ENCODE data around the gene RNF208. TPM values are rescaled to one million over a fixed set of nuclear protein-coding genes. Genes with fewer than 3 reads are reported as not detected.

RNF208 gene
- total and polyA plus RNA-seq, 9 of the 15 experiments (the other 6 are each of a cell fraction or from before 2014, with no cell fraction given), result 0.15 to 6.9 (median 0.50) TPM; not detected in 2

DNA sequence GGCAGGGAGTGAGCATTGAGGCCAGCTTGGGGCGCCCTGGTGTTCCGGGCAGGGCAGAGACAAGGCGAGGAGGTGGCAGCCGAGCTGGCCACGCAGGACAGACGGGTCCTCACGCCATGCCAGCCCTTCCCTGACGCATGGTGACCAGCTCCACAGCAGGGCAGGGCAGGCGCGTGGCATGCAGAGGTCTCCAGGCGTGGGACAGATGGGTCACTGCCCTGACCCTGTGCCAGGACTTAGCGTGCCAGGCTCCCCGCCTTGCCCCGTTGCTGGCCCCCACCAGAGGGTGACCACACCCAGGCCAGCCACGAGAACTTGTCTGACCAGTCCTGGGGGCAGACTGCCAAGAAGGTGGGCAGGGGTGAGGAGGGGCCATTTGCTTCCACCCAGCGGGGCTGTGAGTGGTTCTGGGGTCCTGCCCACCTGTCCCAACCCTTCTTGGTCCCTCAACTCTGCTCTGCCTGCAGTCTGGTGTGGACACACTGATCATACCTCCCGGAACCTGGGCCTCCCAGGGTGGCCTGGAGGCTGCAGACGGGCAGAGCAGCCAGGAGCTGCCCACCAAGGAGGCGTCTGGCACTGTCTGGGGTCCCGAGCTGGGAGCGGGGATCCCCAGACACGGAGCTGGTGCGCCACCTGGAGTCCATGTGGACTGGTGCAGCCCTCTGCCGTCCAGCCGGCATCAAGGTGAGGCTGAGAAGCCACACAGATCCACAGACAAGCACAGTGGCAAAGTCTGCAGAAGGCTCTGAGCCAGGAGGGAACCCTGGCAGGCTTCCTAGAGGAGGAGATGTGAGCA lies 5.2 kb upstream of the RNF208 start, which contains the start of gene RNF224 (continued):
- TF ChIP-seq, protein P1, sequence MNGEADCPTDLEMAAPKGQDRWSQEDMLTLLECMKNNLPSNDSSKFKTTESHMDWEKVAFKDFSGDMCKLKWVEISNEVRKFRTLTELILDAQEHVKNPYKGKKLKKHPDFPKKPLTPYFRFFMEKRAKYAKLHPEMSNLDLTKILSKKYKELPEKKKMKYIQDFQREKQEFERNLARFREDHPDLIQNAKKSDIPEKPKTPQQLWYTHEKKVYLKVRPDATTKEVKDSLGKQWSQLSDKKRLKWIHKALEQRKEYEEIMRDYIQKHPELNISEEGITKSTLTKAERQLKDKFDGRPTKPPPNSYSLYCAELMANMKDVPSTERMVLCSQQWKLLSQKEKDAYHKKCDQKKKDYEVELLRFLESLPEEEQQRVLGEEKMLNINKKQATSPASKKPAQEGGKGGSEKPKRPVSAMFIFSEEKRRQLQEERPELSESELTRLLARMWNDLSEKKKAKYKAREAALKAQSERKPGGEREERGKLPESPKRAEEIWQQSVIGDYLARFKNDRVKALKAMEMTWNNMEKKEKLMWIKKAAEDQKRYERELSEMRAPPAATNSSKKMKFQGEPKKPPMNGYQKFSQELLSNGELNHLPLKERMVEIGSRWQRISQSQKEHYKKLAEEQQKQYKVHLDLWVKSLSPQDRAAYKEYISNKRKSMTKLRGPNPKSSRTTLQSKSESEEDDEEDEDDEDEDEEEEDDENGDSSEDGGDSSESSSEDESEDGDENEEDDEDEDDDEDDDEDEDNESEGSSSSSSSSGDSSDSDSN (IDR thresholded peaks at IDR 0.05; ENCODE audit: borderline replicate concordance in 1 of 2, low read depth in 2 of 2, low read length in 2 of 2), result 0 out of 4 replicates have a peak, but pooled peaks of 1 of the 2 experiments have one; percentile 25
- TF ChIP-seq JUN (IDR thresholded peaks at IDR 0.05; ENCODE audit: borderline replicate concordance, low read depth, low read length), result 0 out of 2 replicates have a peak, but pooled peaks have one; percentile 8
- TF ChIP-seq JUN (CRISPR knock-in tag; IDR thresholded peaks at IDR 0.05; ENCODE audit: borderline replicate concordance), result no peak
- TF ChIP-seq KLF13 (tag; IDR thresholded peaks at IDR 0.05; ENCODE audit: borderline replicate concordance, low read depth), result 0 out of 2 replicates have a peak, but pooled peaks have one; percentile 53
- peak; percentile 56 for TF ChIP-seq ZBTB7A (IDR thresholded peaks at IDR 0.05; ENCODE audit: borderline replicate concordance, control insufficient read depth, low read depth, low read length)
- no peak for TF ChIP-seq TCF3 (CRISPR knock-in tag; IDR thresholded peaks at IDR 0.05)
- no peak for TF ChIP-seq ZC3H8 (IDR thresholded peaks at IDR 0.05)
- TF ChIP-seq KDM1A (IDR thresholded peaks at IDR 0.05), result peak in 1 of 2 experiments; percentile 96; a peak in 2 of 4 replicates
- TF ChIP-seq NONO (IDR thresholded peaks at IDR 0.05; ENCODE audit: low read depth in 2 of 2, low read length in 1 of 2), result peak in 1 of 2 experiments; percentile 17; a peak in 1 of 4 replicates
- 0 out of 4 replicates have a peak, but pooled peaks of 1 of the 2 experiments have one; percentile 34 for TF ChIP-seq TBL1XR1 (IDR thresholded peaks at IDR 0.05; ENCODE audit: low read length in 2 of 2)
- TF ChIP-seq RCOR1 (IDR thresholded peaks at IDR 0.05; ENCODE audit: borderline replicate concordance in 1 of 2, low read depth in 2 of 2, low read length in 2 of 2), result 0 out of 4 replicates have a peak, but pooled peaks of 1 of the 2 experiments have one; percentile 28
- no peak for TF ChIP-seq ATF1 (CRISPR knock-in tag; IDR thresholded peaks at IDR 0.05)
- peak; percentile 27; the same call in 1 of the 2 replicates for TF ChIP-seq ATF1 (tag; IDR thresholded peaks at IDR 0.05)
- TF ChIP-seq, protein P2, sequence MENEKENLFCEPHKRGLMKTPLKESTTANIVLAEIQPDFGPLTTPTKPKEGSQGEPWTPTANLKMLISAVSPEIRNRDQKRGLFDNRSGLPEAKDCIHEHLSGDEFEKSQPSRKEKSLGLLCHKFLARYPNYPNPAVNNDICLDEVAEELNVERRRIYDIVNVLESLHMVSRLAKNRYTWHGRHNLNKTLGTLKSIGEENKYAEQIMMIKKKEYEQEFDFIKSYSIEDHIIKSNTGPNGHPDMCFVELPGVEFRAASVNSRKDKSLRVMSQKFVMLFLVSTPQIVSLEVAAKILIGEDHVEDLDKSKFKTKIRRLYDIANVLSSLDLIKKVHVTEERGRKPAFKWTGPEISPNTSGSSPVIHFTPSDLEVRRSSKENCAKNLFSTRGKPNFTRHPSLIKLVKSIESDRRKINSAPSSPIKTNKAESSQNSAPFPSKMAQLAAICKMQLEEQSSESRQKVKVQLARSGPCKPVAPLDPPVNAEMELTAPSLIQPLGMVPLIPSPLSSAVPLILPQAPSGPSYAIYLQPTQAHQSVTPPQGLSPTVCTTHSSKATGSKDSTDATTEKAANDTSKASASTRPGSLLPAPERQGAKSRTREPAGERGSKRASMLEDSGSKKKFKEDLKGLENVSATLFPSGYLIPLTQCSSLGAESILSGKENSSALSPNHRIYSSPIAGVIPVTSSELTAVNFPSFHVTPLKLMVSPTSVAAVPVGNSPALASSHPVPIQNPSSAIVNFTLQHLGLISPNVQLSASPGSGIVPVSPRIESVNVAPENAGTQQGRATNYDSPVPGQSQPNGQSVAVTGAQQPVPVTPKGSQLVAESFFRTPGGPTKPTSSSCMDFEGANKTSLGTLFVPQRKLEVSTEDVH (IDR thresholded peaks at IDR 0.05; ENCODE audit: low read depth, partially characterized antibody), result no peak
- TF ChIP-seq HNRNPLL (IDR thresholded peaks at IDR 0.05; ENCODE audit: low read depth, low read length, poor library complexity, severe bottlenecking), result no peak
- TF ChIP-seq HDAC8 (tag; IDR thresholded peaks at IDR 0.05), result peak; percentile 53; the same call in 1 of the 2 replicates
- TF ChIP-seq, protein P3, sequence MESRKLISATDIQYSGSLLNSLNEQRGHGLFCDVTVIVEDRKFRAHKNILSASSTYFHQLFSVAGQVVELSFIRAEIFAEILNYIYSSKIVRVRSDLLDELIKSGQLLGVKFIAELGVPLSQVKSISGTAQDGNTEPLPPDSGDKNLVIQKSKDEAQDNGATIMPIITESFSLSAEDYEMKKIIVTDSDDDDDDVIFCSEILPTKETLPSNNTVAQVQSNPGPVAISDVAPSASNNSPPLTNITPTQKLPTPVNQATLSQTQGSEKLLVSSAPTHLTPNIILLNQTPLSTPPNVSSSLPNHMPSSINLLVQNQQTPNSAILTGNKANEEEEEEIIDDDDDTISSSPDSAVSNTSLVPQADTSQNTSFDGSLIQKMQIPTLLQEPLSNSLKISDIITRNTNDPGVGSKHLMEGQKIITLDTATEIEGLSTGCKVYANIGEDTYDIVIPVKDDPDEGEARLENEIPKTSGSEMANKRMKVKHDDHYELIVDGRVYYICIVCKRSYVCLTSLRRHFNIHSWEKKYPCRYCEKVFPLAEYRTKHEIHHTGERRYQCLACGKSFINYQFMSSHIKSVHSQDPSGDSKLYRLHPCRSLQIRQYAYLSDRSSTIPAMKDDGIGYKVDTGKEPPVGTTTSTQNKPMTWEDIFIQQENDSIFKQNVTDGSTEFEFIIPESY (CRISPR knock-in tag; IDR thresholded peaks at IDR 0.05), result peak; percentile 73; the same call in 1 of the 2 replicates
- TF ChIP-seq RBFOX2 (IDR thresholded peaks at IDR 0.05; ENCODE audit: low read depth, low read length), result 0 out of 2 replicates have a peak, but pooled peaks have one; percentile 36
- no peak for TF ChIP-seq CREB1 (IDR thresholded peaks at IDR 0.05)
- no peak for TF ChIP-seq CREB1 (CRISPR knock-in tag; IDR thresholded peaks at IDR 0.05)

Measured in K562 (cell line).